ENCODE data around the gene FRMD8.

The FRMD8 gene

GRCh38 chr11:65454696-65455456 is 68.4 kb downstream of the FRMD8 start:
- DNase-seq (ENCODE audit: low spot score): peak; percentile 87

- DNase-seq (ENCODE audit: low spot score): no peak
Measured at GRCh38 chr11:65456418-65456817, 70.0 kb downstream of the FRMD8 start.

- DNase-seq (ENCODE audit: low spot score): peak; percentile 80
Measured at GRCh38 chr11:65459552-65459951, 73.1 kb downstream of the FRMD8 start.

Measured in SW480 (cell line).